Activated B cell treated with CpG ODN at 0.5 μM for 24 hours (primary cell): Measurements from ENCODE around the gene LCN2. TPM values are rescaled to one million over a fixed set of nuclear protein-coding genes. Genes with fewer than 3 reads are reported as not detected.

Experiments used
- ATAC-seq: fragments of 200-7000 bp; cut with Tn5 transposase; one replicate; pipeline ENCODE4 v1.10.0; 2021; ENCODE audit warnings: low read depth, mild to moderate bottlenecking, moderate library complexity
- CTCF ChIA-PET: fragments of 350-600 bp; sonication (Branson Sonifier 250); formaldehyde crosslinking; loops from one replicate; lab custom pipeline; 2021; ENCODE audit warnings: antibody characterized with exemption; lab: Charles Lee
- POLR2A ChIA-PET: fragments of 350-600 bp; sonication (Branson Sonifier 250); formaldehyde crosslinking; loops from one replicate; lab custom pipeline; 2021; ENCODE audit warnings: antibody characterized with exemption; lab: Charles Lee
- DNase-seq: peaks from one replicate; pipeline ENCODE4 v3.0.0; 2022
- H3K27ac Mint-ChIP-seq: one replicate; pipeline ENCODE4 v1.8.0; 2020; ENCODE audit warnings: mixed read lengths
- H3K27me3 Mint-ChIP-seq: one replicate; pipeline ENCODE4 v1.8.0; 2021; ENCODE audit warnings: mixed read lengths
- H3K36me3 Mint-ChIP-seq: one replicate; pipeline ENCODE4 v1.8.0; 2021; ENCODE audit warnings: low read depth, mixed read lengths
- H3K4me1 Mint-ChIP-seq: one replicate; pipeline ENCODE4 v1.8.0; 2021; ENCODE audit warnings: mixed read lengths
- H3K4me3 Mint-ChIP-seq: one replicate; pipeline ENCODE4 v1.8.0; 2020; ENCODE audit warnings: mild to moderate bottlenecking, mixed read lengths
- H3K9me3 Mint-ChIP-seq: one replicate; pipeline ENCODE4 v1.8.0; 2020; ENCODE audit warnings: mixed read lengths
- intact Hi-C: fragments of 100-400 bp; cut with micrococcal nuclease; formaldehyde crosslinking; loops from one replicate; pipeline ENCODE4 v1.15.1; 2024
- total RNA-seq: library from RNA; stranded (reverse); gene quantifications from 2 replicates; pipeline ENCODE4 v1.2.3, GENCODE V29; 2022
- TF ChIP-seq, protein P1 (sequence below): fragments of 200-600 bp; IDR thresholded peaks from one replicate; pipeline ENCODE4 v1.8.0; 2022; ENCODE audit warnings: antibody characterized with exemption, mild to moderate bottlenecking

The LCN2 gene
- total RNA-seq, 1 donor from 2014 or later: not detected

DNA sequence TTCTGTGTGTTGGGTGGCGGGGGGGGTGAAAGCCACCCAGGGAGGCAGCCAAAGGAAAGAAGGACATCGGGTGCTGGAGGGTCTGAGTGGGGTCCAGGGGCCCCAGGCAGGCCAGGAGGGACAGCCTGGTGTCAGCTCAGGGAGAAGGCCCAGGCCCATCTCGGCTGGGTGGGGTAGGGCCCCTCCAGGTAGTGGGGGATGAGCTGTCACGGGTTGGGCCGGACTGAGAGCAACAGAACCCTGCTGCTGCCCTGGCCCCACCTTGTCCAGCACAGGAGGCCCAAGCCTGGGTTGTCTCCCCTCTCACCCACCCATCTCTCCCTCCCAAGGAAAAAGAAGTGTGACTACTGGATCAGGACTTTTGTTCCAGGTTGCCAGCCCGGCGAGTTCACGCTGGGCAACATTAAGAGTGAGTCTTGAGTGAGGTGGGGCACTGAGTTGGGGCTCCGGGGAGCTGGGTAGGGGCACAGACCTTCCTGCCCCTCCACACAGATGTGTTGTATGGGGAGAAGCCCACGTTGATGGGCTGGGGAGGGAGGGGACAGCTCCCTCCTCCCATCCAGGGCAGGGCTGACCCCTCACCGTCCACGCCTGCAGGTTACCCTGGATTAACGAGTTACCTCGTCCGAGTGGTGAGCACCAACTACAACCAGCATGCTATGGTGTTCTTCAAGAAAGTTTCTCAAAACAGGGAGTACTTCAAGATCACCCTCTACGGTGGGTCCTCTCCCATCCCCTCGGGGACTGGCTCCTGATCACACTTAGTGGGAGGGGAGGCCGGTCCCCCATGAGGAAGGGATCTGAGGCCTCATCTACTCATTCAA lies 2.3 kb downstream of the LCN2 start:
- POLR2A ChIA-PET: no interaction called here
- H3K4me1 Mint-ChIP-seq: no peaks in the 10 kb centered on the region
- TF ChIP-seq, protein P1, sequence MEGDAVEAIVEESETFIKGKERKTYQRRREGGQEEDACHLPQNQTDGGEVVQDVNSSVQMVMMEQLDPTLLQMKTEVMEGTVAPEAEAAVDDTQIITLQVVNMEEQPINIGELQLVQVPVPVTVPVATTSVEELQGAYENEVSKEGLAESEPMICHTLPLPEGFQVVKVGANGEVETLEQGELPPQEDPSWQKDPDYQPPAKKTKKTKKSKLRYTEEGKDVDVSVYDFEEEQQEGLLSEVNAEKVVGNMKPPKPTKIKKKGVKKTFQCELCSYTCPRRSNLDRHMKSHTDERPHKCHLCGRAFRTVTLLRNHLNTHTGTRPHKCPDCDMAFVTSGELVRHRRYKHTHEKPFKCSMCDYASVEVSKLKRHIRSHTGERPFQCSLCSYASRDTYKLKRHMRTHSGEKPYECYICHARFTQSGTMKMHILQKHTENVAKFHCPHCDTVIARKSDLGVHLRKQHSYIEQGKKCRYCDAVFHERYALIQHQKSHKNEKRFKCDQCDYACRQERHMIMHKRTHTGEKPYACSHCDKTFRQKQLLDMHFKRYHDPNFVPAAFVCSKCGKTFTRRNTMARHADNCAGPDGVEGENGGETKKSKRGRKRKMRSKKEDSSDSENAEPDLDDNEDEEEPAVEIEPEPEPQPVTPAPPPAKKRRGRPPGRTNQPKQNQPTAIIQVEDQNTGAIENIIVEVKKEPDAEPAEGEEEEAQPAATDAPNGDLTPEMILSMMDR: no peak
- no peaks in the 10 kb centered on the region for H3K36me3 Mint-ChIP-seq
- no peaks in the 10 kb centered on the region for H3K9me3 Mint-ChIP-seq
- H3K4me3 Mint-ChIP-seq: no peak overlapping the region
- CTCF ChIA-PET: no interaction called here
- intact Hi-C loops: no loop called here
- ATAC-seq (no peak), DNase-seq (no peak)
- peaks cover 3% of the 10 kb centered on the region for H3K27me3 Mint-ChIP-seq
- no peak overlapping the region for H3K27ac Mint-ChIP-seq

GRCh38 chr9:128152133-128153059 lies 3.1 kb downstream of the LCN2 start:
- DNase-seq (no peak), ATAC-seq (no peak)
- ChIA-PET CTCF (no interaction called here), POLR2A (no interaction called here)
- H3K9me3 Mint-ChIP-seq: no peaks in the 10 kb centered on the region
- no peaks in the 10 kb centered on the region for H3K36me3 Mint-ChIP-seq
- intact Hi-C loops: no loop called here
- H3K27ac Mint-ChIP-seq: no peak overlapping the region
- no peaks in the 10 kb centered on the region for H3K4me1 Mint-ChIP-seq
- no peak overlapping the region for H3K4me3 Mint-ChIP-seq
- TF ChIP-seq, protein P1: no peak
- peaks cover 3% of the 10 kb centered on the region for H3K27me3 Mint-ChIP-seq

GRCh38 chr9:128153060-128153946 lies 4.0 kb downstream of the LCN2 start:
- no peak for ATAC-seq
- intact Hi-C loops: no loop called here
- TF ChIP-seq, protein P1: no peak
- no peaks in the 10 kb centered on the region for H3K9me3 Mint-ChIP-seq
- CTCF ChIA-PET: no interaction called here
- POLR2A ChIA-PET: no interaction called here
- no peaks in the 10 kb centered on the region for H3K36me3 Mint-ChIP-seq
- H3K27me3 Mint-ChIP-seq: peaks cover 3% of the 10 kb centered on the region
- H3K27ac Mint-ChIP-seq: no peak overlapping the region
- DNase-seq: no peak
- H3K4me1 Mint-ChIP-seq: no peaks in the 10 kb centered on the region
- H3K4me3 Mint-ChIP-seq: no peak overlapping the region

DNA sequence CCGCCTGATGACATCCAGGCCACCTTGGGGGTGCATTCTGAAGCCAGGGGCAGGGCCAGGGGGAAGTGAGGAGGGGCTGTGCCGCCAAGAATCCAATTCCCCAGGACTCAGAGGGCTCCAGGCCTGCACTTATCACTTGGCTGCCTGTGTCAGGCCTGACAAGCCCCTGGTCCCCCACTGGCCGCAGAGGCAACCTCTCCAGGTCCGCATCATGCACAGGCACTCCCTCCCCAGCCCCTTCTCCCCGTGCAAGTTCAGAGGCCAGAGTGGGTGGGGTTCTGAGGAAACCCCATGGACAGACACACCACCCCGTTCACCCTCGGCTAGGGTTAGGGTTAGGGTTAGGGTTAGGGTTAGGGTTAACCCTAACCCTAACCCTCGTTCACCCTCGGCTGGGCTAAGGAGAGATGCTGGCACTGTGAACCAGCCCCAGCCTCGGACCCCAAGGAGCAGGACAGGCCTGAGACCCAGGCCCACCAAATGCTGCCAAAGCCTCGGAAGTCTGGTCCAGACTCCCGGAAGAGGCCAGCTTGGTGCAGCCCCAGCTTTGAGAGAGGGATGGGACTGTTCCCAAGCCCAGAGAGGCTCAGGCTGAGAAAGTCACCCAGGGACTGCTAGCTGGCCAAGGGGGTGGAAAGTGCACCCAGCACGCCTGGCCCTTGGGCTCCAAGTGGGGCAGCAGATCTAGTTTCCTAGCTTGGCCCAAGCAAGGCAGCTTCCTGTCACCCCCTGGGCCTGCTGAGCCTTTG lies 4.9 kb downstream of the LCN2 start:
- no peaks in the 10 kb centered on the region for H3K4me1 Mint-ChIP-seq
- H3K36me3 Mint-ChIP-seq: no peaks in the 10 kb centered on the region
- TF ChIP-seq, protein P1: no peak
- ChIA-PET POLR2A (no interaction called here), CTCF (no interaction called here)
- no peak for DNase-seq
- no peaks in the 10 kb centered on the region for H3K9me3 Mint-ChIP-seq
- peaks cover 3% of the 10 kb centered on the region for H3K27me3 Mint-ChIP-seq
- no peak for ATAC-seq
- intact Hi-C loops: no loop called here
- H3K4me3 Mint-ChIP-seq: no peak overlapping the region
- no peak overlapping the region for H3K27ac Mint-ChIP-seq
